Ascending aorta (tissue), 2 donors: ENCODE measurements around the gene ELMO1. TPM values are rescaled to one million over a fixed set of nuclear protein-coding genes. Genes with fewer than 3 reads are reported as not detected.

Source experiments
- DNase-seq, 2 donors: peaks; one replicate each; pipeline ENCODE4 v3.0.0-alpha.2; 2019; ENCODE audit warnings: low spot score in 2 of 2
- H3K27ac ChIP-seq, 2 donors: fragments of 200-600 bp; sonication (generic); one replicate each; pipeline ENCODE4 v1.5.1; 2016 to 2017; ENCODE audit warnings: mild to moderate bottlenecking in 1 of 2
- H3K27me3 ChIP-seq: fragments of 200-600 bp; sonication (generic); one replicate; pipeline ENCODE4 v1.5.1; 2017
- H3K36me3 ChIP-seq, 2 donors: fragments of 200-600 bp; sonication (generic); one replicate each; pipeline ENCODE4 v1.5.1; 2016
- H3K4me1 ChIP-seq, 2 donors: fragments of 200-600 bp; sonication (generic); one replicate each; pipeline ENCODE4 v1.5.1; 2016 to 2017; ENCODE audit warnings: mild to moderate bottlenecking in 1 of 2
- H3K4me3 ChIP-seq, 2 donors: fragments of 200-600 bp; sonication (generic); one replicate each; pipeline ENCODE4 v1.5.1; 2016 to 2017; ENCODE audit warnings: mild to moderate bottlenecking in 1 of 2
- H3K9me3 ChIP-seq, 2 donors: fragments of 200-600 bp; sonication (generic); one replicate each; pipeline ENCODE4 v1.5.1; 2016
- intact Hi-C: fragments of 100-400 bp; cut with DNase I; formaldehyde crosslinking; loops from one replicate; pipeline ENCODE4 v1.15.1; 2023
- total RNA-seq: library from RNA; depleted of rRNA; stranded (reverse); fragments of >200 nt; gene quantifications from one replicate; pipeline ENCODE4 v1.1.0, GENCODE V29; 2016
- TF ChIP-seq, protein P1 (sequence below), 3 experiments: fragments of 200-600 bp in 2 of 3; fragments of 450-650 bp in 1 of 3; sonication (generic) in 2 of 3; IDR thresholded peaks; one replicate each; pipeline ENCODE4 v1.5.1; 2016 to 2019; ENCODE audit warnings: antibody characterized with exemption in 3 of 3, mild to moderate bottlenecking in 1 of 3, moderate library complexity in 1 of 3

ELMO1 gene
- total RNA-seq, 1 donor from 2014 or later = 40.8 TPM

DNA sequence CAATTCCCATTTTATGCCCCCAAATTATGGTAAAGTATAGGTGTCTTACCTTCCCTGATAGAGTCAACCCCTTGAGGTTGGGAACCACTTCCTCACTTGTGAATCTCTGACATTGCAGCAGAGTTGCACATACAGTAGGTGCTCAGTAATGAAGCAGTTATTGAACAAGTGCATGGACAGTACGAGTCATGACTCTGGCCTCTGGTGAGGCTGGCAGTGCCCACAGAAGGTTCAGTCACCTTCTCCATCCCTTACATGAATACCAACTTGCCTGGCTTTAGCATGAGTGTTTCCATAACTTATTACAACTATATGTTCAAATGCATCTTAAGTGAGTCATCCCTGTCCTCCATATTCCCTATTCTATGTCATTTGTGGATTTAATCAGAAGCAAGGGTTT, 340.0 kb downstream of the ELMO1 start:
- no peaks in the 10 kb centered on the region for H3K36me3 ChIP-seq
- no peak overlapping the region for H3K4me3 ChIP-seq
- no peaks in the 10 kb centered on the region for H3K27me3 ChIP-seq
- H3K9me3 ChIP-seq = no peaks in the 10 kb centered on the region
- no peak overlapping the region for H3K27ac ChIP-seq
- DNase-seq = no peak
- no peaks in the 10 kb centered on the region for H3K4me1 ChIP-seq
- TF ChIP-seq, protein P1, sequence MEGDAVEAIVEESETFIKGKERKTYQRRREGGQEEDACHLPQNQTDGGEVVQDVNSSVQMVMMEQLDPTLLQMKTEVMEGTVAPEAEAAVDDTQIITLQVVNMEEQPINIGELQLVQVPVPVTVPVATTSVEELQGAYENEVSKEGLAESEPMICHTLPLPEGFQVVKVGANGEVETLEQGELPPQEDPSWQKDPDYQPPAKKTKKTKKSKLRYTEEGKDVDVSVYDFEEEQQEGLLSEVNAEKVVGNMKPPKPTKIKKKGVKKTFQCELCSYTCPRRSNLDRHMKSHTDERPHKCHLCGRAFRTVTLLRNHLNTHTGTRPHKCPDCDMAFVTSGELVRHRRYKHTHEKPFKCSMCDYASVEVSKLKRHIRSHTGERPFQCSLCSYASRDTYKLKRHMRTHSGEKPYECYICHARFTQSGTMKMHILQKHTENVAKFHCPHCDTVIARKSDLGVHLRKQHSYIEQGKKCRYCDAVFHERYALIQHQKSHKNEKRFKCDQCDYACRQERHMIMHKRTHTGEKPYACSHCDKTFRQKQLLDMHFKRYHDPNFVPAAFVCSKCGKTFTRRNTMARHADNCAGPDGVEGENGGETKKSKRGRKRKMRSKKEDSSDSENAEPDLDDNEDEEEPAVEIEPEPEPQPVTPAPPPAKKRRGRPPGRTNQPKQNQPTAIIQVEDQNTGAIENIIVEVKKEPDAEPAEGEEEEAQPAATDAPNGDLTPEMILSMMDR (IDR thresholded peaks at IDR 0.05) = no peak
- intact Hi-C loops = no loop called here

DNA sequence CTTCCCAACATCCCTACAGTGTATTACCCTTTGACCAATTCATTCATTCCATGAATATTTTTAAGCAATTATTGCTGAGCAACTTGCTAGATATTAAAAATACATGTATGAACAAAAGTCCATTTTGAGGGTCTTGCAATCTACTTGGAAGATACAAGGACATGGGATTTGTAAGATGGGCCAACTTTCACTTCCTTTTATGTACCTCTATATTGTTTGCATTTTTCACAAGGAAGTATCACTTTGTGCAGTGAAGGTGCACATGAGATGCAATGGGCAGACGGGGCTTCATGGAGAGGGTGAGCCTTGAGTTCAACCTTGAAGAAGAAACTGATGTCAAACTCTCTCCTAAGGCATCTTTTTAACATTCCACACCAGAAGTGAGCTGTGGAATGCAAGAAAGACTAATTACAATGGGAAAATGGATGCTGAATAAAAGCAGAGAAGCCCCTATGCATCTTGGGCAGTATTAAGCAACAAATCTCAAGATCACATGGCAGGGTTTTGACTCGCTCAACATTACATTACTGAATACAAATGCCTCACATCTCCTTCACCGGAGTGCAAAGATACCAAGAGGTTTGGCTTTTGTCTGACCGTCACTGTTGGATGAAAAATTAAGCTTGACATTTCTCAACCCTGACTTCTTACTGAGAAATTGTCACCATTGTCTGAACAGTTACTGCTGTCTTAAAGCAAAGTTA, 341.5 kb downstream of the ELMO1 start:
- Histone ChIP-seq H3K27me3 (no peaks in the 10 kb centered on the region), H3K4me3 (no peak overlapping the region), H3K27ac (no peak overlapping the region), H3K4me1 (no peaks in the 10 kb centered on the region), H3K9me3 (no peaks in the 10 kb centered on the region), H3K36me3 (no peaks in the 10 kb centered on the region)
- no peak for DNase-seq
- TF ChIP-seq, protein P1 (IDR thresholded peaks at IDR 0.05) = no peak
- intact Hi-C loops = no loop called here

DNA sequence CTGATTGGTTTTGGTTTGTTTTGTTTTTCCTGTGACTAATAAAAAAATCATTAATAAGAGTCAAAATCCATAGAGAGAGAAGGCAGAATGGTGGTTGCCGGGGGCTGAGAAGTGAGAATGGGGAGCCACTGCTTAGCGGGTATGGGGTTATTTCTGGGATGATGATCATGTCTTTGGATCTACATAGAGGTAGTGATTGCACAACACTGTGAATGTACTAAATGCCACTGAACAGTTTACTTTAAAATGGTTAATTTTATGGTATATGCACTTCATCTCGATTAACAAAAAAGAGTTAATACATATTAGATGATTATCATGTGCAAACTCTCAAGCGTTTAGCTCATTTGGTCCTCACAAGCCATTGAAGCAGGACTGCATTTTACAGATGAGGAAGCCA, 342.9 kb downstream of the ELMO1 start:
- DNase-seq = no peak
- Histone ChIP-seq H3K27me3 (no peaks in the 10 kb centered on the region), H3K9me3 (no peaks in the 10 kb centered on the region), H3K4me3 (no peak overlapping the region), H3K4me1 (no peaks in the 10 kb centered on the region), H3K36me3 (no peaks in the 10 kb centered on the region), H3K27ac (no peak overlapping the region)
- TF ChIP-seq, protein P1 (IDR thresholded peaks at IDR 0.05) = no peak
- intact Hi-C loops = no loop called here

DNA sequence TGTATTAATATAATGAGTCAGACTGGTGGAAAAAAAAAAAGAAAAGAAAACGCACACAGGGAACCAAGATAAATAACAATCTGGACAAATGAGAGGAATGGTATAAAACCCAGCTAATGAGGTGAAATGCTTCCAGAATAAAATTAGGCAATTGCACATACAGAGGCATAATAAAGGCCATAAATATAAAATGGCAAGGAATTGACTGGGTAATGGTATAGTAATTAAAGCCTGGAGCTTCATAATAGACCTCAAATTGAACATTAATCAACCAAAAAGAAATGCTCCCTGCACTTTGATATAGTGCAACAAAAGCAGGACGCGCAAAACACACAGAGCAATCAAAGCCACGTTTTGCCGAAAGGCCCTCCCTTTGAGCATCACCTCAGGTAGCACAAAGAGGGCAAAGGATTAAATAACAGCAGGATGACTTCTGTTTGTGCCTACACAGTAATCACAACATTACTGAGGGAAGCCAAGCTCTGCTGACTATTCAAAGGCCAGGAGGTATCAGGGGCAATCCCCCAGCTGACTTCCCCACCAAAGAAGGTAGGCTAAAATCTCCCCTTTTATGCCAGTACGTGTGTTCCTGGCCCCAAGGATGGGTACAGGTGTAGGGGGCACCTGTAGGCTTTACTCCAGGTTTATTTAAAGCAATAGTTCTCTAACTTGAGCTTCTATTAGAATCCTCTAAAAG, 343.7 kb downstream of the ELMO1 start:
- Histone ChIP-seq H3K27me3 (no peaks in the 10 kb centered on the region), H3K4me1 (no peaks in the 10 kb centered on the region), H3K9me3 (no peaks in the 10 kb centered on the region), H3K36me3 (no peaks in the 10 kb centered on the region), H3K27ac (no peak overlapping the region), H3K4me3 (no peak overlapping the region)
- intact Hi-C loops = no loop called here
- no peak for DNase-seq
- TF ChIP-seq, protein P1 (IDR thresholded peaks at IDR 0.05) = no peak

DNA sequence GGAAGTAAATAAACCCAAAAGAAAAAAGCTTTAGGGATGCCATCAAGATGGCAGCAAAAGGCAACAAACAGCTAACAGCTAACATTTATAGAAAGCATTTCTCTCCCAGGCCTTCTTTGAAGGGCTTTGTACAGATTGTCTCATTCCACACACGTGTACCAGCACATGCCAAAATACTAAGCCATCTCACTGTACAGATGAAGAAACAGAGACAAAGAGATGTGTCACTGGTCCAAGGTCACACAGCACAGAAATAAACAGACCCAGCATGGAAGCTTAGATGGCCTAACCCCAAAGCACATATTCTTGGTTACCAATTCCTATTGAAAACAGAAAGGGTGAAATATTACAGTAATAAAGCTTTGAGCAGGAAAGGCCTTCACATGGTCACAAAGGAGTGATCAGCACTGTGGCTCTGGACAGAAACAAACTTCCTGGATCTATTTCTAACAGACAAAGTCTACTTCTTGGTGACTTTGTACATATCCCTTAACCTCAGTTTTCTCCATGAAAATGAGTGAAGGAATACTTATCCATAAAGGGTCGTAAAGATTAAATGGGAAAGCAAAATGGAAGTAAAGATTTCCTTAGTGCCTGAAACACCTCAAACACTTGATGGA, 346.0 kb downstream of the ELMO1 start:
- intact Hi-C loops = no loop called here
- H3K27ac ChIP-seq = no peak overlapping the region
- H3K36me3 ChIP-seq = no peaks in the 10 kb centered on the region
- DNase-seq = no peak
- no peaks in the 10 kb centered on the region for H3K9me3 ChIP-seq
- no peaks in the 10 kb centered on the region for H3K4me1 ChIP-seq
- TF ChIP-seq, protein P1 (IDR thresholded peaks at IDR 0.05) = no peak
- no peak overlapping the region for H3K4me3 ChIP-seq
- H3K27me3 ChIP-seq = no peaks in the 10 kb centered on the region
